ENCODE data around the gene RNF144A.

- no peak for TF ChIP-seq GATA2 (IDR thresholded peaks at IDR 0.05; ENCODE audit: low read depth, low read length)
- no peak for TF ChIP-seq GATA3 (IDR thresholded peaks at IDR 0.05; ENCODE audit: low read depth, low read length)
Measured at GRCh38 chr2:6970551-6970950, 53.3 kb downstream of the RNF144A start.
